NK-92 (cell line): ENCODE data around the gene KMT2E.
"Not testable (repeated sequence)": the region's sequence is repeated elsewhere in the genome, so short reads cannot be mapped to it uniquely, and the experiment has no call there.

ENCODE experiments used
- DNase-seq: peaks from one replicate; lab custom pipeline; 2025; ENCODE audit not compliant: unreplicated experiment; lab: John Stamatoyannopoulos, UW

Gene KMT2E

DNA sequence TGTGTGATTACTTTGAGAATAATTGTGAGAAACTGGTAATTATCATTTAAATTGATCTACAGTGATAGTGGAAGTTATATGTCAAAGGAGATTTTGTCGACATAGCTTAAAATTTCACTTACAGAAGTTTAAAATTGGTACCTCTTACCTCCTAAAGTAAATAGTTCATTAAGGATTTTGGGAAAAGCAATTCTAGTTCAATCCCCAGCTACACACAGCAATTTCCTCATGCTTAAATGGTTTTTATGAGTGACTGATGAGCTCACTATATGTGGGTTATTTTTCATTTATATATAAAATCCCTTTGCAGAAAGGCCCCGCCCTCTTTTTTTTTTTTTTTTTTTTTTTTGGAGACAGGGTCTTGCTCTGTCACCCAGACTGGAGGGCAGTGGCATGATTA is 12.7 kb downstream of the KMT2E start:
- DNase-seq: no peak

- no peak for DNase-seq
Observed at GRCh38 chr7:105027176-105027853, 13.3 kb downstream of the KMT2E start.

GRCh38 chr7:105028004-105028403 is 14.0 kb downstream of the KMT2E start:
- no peak for DNase-seq

- DNase-seq: not testable (repeated sequence)
Observed at GRCh38 chr7:105028941-105029340, 14.9 kb downstream of the KMT2E start.

DNA sequence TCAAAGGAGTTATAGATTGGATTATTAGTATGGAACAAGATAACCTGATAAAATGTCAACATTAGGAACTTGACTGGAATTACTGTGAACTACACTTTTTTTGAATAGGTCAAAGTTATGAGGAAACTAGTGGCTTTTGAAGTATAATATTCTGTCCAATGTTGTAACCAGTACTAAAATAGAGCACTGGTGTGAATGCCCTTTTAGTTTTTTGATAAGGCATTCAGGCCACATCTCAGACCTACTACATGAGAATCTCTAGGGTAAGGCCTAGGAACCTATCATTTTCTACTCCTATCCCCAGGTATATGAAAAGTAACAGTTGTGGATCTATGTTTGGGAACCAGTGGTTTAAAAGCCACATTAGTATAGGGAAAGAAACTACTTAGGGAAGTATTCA is 16.4 kb downstream of the KMT2E start:
- DNase-seq: no peak

- DNase-seq: no peak
Observed at GRCh38 chr7:105032553-105033214, 18.7 kb downstream of the KMT2E start.

DNA sequence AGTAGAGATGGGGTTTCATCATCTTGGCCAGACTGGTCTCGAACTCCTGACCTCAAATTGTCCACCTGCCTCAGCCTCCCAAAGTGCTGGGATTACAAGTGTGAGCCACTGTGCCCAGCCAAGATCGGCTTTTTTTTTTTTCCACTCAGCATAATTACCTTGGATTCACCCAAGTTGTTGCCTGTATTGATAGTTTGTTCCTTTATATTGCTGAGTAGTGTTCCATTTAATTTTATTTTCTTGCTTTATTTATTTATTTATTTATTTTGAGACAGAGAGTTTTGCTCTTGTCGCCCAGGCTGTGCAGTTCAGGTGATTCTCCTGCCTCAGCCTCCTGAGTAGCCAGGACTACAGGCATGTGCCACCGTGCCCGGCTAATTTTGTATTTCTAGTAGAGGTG is 21.3 kb downstream of the KMT2E start:
- no peak for DNase-seq

DNA sequence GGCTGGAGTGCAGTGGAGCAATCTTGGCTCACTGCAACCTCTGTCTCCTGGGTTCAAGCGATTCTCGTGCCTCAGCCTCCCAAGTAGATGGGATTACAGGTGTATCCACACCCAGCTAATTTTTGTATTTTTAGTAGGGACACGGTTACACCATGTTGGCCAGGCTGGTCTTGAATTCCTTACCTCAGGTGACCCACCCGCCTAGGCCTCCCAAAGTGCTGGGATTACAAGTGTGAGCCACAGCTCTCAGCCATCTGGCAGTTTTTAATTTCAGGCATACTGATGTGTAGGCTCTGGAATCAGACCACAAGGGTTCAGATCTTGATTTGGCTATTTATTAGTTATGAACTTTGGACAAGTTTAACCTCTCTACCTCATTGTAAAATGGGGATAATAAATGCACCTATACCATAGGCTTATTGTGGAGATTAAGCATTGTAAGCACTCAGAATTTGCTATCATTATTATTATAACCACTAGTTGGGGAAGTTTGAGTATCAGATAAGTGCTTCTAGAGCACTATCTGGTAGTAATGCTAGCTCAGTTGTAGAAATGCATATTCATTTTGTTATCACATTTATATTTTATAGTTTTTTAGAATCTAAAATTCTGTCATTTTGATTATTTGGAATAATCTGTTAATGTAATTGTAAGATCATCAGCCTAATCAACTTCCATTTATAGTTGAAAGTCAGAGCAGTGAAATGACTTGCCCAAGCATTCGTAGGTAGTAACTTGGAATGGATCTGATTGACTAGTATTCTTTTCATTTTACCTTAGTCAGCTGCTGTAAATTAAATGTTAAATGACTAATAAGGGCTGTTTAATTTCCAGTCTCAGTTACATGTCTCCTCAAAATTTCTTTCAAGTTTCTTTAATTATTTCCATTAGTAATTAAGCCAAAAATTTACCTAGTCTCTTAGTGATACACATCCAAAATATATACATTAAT is 22.5 kb downstream of the KMT2E start:
- no peak for DNase-seq

DNA sequence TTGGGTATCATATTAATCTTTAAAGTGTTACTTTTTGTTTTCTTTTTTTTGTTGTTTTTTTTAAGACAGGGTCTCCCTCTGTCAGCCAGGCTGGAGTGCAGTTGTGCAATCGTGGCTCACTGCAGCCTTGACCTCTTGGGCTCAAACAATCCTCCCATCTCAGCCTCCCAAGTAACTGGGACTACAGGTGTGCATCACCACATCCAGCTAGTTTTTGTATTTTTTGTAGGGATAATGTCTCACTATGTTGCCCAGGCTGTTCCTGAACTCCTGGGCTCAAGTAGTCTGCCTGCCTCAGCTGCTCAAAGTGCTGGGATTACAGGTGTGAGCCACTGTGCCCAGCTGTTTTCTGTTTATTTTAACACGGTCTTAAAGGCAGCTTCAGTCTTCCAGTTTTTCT is 23.3 kb downstream of the KMT2E start:
- DNase-seq: no peak

- no peak for DNase-seq
Observed at GRCh38 chr7:105044449-105045070, 30.6 kb downstream of the KMT2E start.

DNA sequence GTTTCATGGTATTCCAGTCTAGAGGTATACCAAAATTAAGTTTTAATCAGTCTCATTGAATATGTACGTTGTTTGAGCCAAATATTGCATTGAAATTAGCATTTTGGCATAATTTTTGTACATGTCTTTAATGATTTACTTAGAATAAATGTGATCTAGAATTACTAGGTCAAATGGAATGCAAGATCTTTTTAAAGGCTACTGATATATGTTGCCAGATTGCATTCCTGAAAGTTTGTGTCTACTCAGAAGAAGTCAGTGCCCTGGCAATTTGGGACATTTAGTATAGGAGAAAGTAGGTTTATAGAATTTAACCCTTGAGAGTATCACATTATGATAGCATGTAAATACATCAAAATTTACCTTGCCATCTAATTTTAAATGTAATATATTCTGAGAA is 32.4 kb downstream of the KMT2E start:
- DNase-seq: no peak

DNA sequence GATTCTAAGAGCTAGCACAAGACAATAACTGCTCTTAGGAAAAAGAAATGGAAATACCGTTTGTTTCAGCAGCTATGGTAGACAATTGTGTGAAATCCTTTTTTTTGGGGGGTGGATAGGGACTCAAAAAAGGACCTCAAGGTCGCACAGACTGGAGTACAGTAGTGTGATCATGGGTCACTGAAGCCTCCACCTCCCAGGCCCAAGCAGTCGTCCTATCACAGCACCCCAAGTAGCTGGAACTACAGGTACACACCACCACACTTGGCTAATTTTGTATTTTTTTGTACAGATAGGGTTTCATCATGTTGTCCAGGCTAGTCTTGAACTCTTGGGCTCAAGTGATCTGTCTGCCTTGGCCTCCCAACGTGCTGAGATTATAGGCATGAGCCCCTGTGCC is 33.9 kb downstream of the KMT2E start:
- no peak for DNase-seq

DNA sequence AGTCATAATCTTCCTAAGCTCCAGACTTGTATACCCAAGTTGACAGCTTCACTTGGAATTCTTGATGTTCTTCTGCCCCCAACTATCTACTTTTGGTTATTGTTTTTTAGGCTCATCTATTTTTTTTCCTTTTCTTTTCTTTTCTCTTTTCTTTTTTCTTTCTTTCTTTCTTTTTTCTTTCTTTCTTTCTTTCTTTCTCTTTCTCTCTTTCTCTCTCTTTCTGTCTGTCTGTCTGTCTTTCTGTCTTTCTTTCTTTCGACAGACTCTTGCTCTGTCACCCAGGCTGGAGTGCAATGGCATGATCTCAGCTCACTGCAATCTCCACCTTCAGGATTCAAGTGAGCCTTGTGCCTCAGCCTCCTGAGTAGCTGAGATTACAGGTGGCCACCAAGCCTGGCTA is 36.5 kb downstream of the KMT2E start:
- DNase-seq: no peak

DNA sequence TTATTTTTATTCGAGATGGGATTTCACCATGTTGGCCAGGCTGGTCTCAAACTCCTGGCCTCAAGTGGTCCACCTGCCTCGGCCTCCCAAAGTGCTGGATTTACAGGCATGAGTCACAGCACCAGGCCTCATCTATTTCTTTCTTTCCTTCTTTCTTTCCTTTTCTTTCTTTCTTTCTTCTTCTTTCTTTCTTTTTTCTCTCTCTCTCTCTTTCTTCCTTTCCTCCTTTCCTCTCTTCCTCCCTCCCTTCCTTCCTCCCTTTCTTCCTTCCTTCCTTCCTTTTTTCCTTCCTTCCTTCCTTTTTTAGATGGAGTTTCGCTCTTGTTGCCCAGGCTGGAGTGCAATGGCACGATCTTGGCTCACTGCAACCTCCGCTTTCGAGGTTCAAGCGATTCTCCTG is 36.9 kb downstream of the KMT2E start:
- DNase-seq: not testable (repeated sequence)

- DNase-seq: no peak
Observed at GRCh38 chr7:105055084-105055483, 41.1 kb downstream of the KMT2E start.

DNA sequence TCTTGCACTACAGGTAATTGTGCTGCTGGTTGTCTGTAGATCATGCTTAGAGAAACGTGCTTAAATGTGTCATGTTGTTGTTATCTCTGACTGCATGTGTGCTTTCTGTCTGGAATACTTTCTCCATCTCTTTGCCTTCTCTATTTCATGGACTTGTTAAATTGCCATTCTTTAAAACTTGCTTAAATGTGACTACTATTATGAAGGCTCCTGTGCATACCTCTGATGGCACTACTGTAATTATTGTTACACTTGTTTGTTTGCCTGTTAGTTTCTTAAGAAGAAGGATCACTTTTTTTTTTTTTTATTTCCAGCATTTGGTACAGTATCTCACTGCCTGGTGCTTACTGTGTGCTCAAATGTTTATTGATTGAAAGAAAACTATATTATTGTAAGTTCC is 41.6 kb downstream of the KMT2E start:
- no peak for DNase-seq

DNA sequence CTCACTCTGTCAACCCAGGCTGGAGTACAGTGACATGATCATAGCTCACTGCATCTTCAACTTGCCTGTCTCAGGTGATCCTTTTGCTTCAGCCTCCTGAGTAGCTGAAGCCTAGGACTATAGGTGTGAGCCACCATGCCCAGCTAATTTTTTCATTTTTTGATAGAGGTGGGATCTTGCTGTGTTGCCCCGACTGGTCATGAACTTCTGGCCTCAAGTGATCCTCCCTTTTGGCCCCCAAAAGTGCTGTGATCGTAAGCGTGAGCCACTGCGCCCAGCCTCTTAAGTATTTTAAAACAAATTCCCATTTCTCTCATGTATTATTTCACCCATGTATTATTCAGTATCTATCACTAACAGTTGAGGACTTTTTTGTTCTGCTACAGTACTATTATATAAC is 43.5 kb downstream of the KMT2E start:
- no peak for DNase-seq

DNA sequence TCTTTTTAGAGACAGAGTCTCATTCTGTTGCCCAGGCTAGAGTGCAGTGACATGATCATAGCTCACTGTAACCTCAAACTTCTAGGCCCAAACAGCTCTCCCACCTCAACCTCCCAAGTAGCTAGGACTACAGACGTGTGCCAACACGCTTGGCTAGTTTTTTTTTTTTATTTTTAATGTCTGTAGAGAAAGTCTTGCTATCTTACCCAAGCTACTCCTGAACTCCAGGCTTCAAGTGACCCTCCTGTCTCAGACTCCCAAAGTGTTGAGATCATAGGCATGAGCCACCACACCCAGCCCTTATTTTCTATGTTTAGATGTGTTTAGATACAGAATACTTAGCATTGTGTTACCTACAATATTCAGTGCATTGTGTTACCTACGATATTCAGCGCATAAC is 46.4 kb downstream of the KMT2E start:
- no peak for DNase-seq

DNA sequence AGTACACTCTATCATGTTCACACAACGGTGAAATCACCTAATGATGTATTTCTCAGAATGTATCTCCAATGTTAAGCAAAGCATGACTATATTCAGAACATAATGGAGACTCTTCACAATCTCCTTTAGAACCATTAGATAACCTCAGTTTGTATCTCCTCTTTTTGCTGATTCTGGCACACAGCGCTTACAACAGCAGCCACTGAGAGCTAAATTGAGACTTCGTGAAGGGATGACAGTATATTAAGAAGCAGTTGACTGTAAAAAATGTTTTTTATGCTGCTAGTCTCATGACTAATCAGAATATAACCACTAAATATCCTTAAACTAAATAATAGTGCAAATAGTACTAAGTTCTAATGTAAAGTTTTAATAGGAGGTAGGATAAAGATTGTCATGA is 46.9 kb downstream of the KMT2E start:
- no peak for DNase-seq

GRCh38 chr7:105065104-105065503 is 51.1 kb downstream of the KMT2E start:
- DNase-seq: no peak

GRCh38 chr7:105067691-105068090 is 53.7 kb downstream of the KMT2E start:
- no peak for DNase-seq
